HTERT RPE-1 (cell line): ENCODE data around the gene FUZ.
"Not testable (repeated sequence)": the region's sequence is repeated elsewhere in the genome, so short reads cannot be mapped to it uniquely, and the experiment has no call there.

Source experiments
- in situ Hi-C: fragments of 300-500 bp; cut with MboI; formaldehyde crosslinking; loops from 4 replicates; pipeline ENCODE4 v1.14.3; 2020; ENCODE audit warnings: low sequenced_read_pairs

Gene FUZ

GRCh38 chr19:49833599-49833998 is 20.5 kb upstream of the FUZ start:
- in situ Hi-C loops = no loop called here

GRCh38 chr19:49832556-49832955 is 19.5 kb upstream of the FUZ start:
- in situ Hi-C loops = no loop called here

- in situ Hi-C loops = no loop called here
These were observed 18.5 kb upstream of the FUZ start for GRCh38 chr19:49831592-49831991.

- in situ Hi-C loops = no loop called here
These were observed 17.7 kb upstream of the FUZ start for GRCh38 chr19:49830766-49831165.

GRCh38 chr19:49829721-49830120 is 16.6 kb upstream of the FUZ start:
- in situ Hi-C loops = no loop called here

- in situ Hi-C loops = no loop called here
These were observed 16.1 kb upstream of the FUZ start for GRCh38 chr19:49829200-49829599.

- in situ Hi-C loops = no loop called here
These were observed 13.9 kb upstream of the FUZ start for GRCh38 chr19:49827034-49827433.

- in situ Hi-C loops = no loop called here
These were observed 11.6 kb upstream of the FUZ start for GRCh38 chr19:49824662-49825061.

GRCh38 chr19:49823472-49823871 is 10.4 kb upstream of the FUZ start:
- in situ Hi-C loops = no loop called here

GRCh38 chr19:49820125-49820524 is 7.0 kb upstream of the FUZ start:
- in situ Hi-C loops = no loop called here

- in situ Hi-C loops = not testable (repeated sequence)
These were observed 6.5 kb upstream of the FUZ start for GRCh38 chr19:49819452-49820115.

- in situ Hi-C loops = no loop called here
These were observed 5.7 kb upstream of the FUZ start for GRCh38 chr19:49818649-49819370.

GRCh38 chr19:49817964-49818648 is 5.0 kb upstream of the FUZ start, which contains the start of gene MED25:
MED25 (plus strand) TSS chr19:49818289; CDS start chr19:49818342, 53 bp downstream.
- in situ Hi-C loops = no loop called here

- in situ Hi-C loops = no loop called here
These were observed 3.5 kb upstream of the FUZ start for GRCh38 chr19:49816590-49816989.

GRCh38 chr19:49814010-49814409 is 918 bp upstream of the FUZ start:
- in situ Hi-C loops = no loop called here

GRCh38 chr19:49812452-49812996 is 568 bp downstream of the FUZ start:
- in situ Hi-C loops = no loop called here

- in situ Hi-C loops = no loop called here
These were observed 1.8 kb downstream of the FUZ start for GRCh38 chr19:49811328-49811727.

- in situ Hi-C loops = no loop called here
These were observed 3.1 kb downstream of the FUZ start for GRCh38 chr19:49809941-49810389.

- in situ Hi-C loops = no loop called here
These were observed 3.7 kb downstream of the FUZ start for GRCh38 chr19:49809160-49809940.

- in situ Hi-C loops = no loop called here
These were observed 4.4 kb downstream of the FUZ start for GRCh38 chr19:49808711-49809159.
